Right lobe of liver (tissue), 6 donors: ENCODE results near the gene FOS. TPM values are rescaled to one million over a fixed set of nuclear protein-coding genes. Genes with fewer than 3 reads are reported as not detected.

Experiments used
- ATAC-seq, 4 donors: fragments of 200-7000 bp; cut with Tn5 transposase; one replicate each; pipeline ENCODE4 v1.9.1; 2020; ENCODE audit warnings: mild to moderate bottlenecking in 4 of 4, moderate library complexity in 4 of 4
- DNase-seq, 3 donors: peaks; one replicate each; pipeline ENCODE4 v3.0.0-alpha.2; 2020
- H3K27ac ChIP-seq, 3 donors: fragments of 200-600 bp; one replicate each; pipeline ENCODE4 v1.8.0; 2022
- H3K27me3 ChIP-seq, 2 donors: fragments of 200-600 bp; one replicate each; pipeline ENCODE4 v1.8.0; 2022
- H3K36me3 ChIP-seq, 4 donors: fragments of 200-600 bp; sonication (generic) in 1 of 4; one replicate each; pipeline versions ENCODE4 v1.5.1 to v1.8.0; 2017 to 2022; ENCODE audit warnings: control low read depth in 1 of 4
- H3K4me1 ChIP-seq, 4 donors: fragments of 200-600 bp; sonication (generic) in 1 of 4; one replicate each; pipeline versions ENCODE4 v1.5.1 to v1.8.0; 2017 to 2022; ENCODE audit warnings: control low read depth in 1 of 4
- H3K4me3 ChIP-seq, 3 donors: fragments of 200-600 bp; one replicate each; pipeline ENCODE4 v1.8.0; 2022
- H3K9me3 ChIP-seq, 4 donors: fragments of 200-600 bp; sonication (generic) in 1 of 4; one replicate each; pipeline versions ENCODE4 v1.5.1 to v1.8.0; 2017 to 2022; ENCODE audit warnings: control low read depth in 1 of 4
- POLR2A ChIP-seq: fragments of 450-650 bp; IDR thresholded peaks from one replicate; pipeline ENCODE4 v1.6.1; 2017; ENCODE audit warnings: antibody characterized with exemption, mild to moderate bottlenecking
- WGBS: methylation state at CpG from one replicate; pipeline ENCODE4 v1.1.6; 2018; ENCODE audit warnings: low coverage, low lambda C conversion rate; ENCODE audit not compliant: insufficient coverage; ENCODE audit errors: missing lambda C conversion rate; 5-methylcytosine and 5-hydroxymethylcytosine counted together
- intact Hi-C, 2 donors: fragments of 100-400 bp; cut with DNase I; formaldehyde crosslinking; loops; one replicate each; pipeline versions ENCODE4 v1.11.2 to v1.14.1; 2022
- total RNA-seq, 6 experiments: library from RNA; depleted of rRNA in 2 of 6; stranded (reverse); fragments of >200 nt in 2 of 6; fragmentation: NEBNext Ultra II Directional in 3 of 6; extraction: Animal tissue kit (Norgen Biotek cat#: 25700) in 3 of 6; gene quantifications; one replicate each; pipeline versions ENCODE4 v1.1.0 to v1.2.4, GENCODE V29; 2016 to 2023
- TF ChIP-seq, protein P1 (sequence below), 4 donors: fragments of 200-600 bp in 3 of 4; fragments of 450-650 bp in 1 of 4; IDR thresholded peaks; one replicate each; pipeline versions ENCODE4 v1.5.1 to v1.8.0; 2016 to 2022; ENCODE audit warnings: antibody characterized with exemption in 4 of 4, mild to moderate bottlenecking in 2 of 4
- donor health status: DM: no; HTN: yes; CAD: no.
- donor health status: DM: no; HTN: no; CAD: no.
- donor health status: DM: no; HTN: no; CAD: no.
- donor health status: DM: no; HTN: yes; CAD: no.
- donor health status: DM: no; HTN: yes; CAD: no.

The FOS gene
- total RNA-seq, 6 experiments from 2014 or later, result 9.9 to 151 (median 49.5) TPM

DNA sequence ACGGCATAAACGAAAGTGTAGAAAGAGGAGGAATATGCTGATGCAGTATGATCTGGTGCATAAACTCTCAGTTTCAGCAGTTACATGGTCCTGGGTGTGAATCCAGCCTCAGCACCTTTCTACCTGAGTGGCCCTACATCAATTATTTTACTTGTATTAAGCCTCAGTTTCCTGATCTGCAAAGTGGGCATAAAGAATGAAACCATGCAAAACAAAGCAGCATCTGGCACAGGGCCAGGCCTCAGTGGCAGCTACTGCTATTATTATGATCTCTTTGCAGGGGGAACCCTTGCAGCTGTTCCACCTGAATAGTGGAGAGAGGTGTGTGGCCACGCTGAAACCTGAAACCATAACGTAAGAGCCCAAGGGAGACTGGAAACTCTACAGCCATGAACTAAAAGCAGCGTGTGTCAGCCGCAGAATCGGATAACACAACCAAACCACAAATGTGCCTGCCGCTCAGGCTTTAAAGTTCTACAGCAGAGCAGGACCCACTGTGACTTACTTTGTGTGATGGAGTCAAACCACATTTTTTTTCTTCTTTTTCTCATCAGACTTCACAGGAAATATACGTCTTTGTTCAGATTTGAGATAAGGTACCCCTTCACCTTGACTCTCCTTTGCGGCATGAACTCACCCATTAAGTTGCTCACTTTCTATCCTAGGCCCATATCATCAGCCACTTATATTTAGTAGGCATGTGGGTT lies 29.2 kb upstream of the FOS start:
- DNase-seq (peak in 1 of 3 donors; percentile 38), ATAC-seq (peak in 2 of 4 donors; percentile 7 to 10)
- Histone ChIP-seq H3K27ac (peak overlapping the region in 1 of 3 donors; percentile 42), H3K4me3 (no peak overlapping the region), H3K4me1 (peaks cover 0 to 49% (median 10%) of the 10 kb centered on the region in 4 donors), H3K9me3 (no peaks in the 10 kb centered on the region), H3K27me3 (no peaks in the 10 kb centered on the region), H3K36me3 (no peaks in the 10 kb centered on the region)
- WGBS, result 53% methylated on average over 5 of the region's 10 CpGs
- TF ChIP-seq POLR2A, result no peak
- TF ChIP-seq, protein P1, sequence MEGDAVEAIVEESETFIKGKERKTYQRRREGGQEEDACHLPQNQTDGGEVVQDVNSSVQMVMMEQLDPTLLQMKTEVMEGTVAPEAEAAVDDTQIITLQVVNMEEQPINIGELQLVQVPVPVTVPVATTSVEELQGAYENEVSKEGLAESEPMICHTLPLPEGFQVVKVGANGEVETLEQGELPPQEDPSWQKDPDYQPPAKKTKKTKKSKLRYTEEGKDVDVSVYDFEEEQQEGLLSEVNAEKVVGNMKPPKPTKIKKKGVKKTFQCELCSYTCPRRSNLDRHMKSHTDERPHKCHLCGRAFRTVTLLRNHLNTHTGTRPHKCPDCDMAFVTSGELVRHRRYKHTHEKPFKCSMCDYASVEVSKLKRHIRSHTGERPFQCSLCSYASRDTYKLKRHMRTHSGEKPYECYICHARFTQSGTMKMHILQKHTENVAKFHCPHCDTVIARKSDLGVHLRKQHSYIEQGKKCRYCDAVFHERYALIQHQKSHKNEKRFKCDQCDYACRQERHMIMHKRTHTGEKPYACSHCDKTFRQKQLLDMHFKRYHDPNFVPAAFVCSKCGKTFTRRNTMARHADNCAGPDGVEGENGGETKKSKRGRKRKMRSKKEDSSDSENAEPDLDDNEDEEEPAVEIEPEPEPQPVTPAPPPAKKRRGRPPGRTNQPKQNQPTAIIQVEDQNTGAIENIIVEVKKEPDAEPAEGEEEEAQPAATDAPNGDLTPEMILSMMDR (IDR thresholded peaks at IDR 0.05), result no peak
- intact Hi-C loops, result no loop called here

DNA sequence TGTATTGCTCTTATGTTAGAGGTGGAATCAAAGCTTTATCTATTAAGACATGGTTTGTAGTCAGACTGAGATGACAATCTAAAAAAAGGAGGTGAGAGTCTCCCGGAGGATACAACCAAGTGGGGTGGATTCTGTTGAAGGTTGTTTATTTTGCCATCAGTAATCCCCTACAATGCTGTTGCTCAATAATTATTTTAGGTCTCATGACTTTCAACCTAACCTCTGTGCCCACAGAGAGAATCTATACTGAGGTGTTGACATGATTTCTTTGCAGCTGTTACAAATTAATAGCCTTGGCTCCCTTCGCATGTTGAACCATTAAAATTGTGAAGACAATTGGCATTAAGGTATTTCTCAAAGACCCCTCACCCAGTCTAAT lies 28.7 kb upstream of the FOS start:
- no peaks in the 10 kb centered on the region for H3K27me3 ChIP-seq
- H3K4me1 ChIP-seq, result peaks cover 0 to 53% (median 14%) of the 10 kb centered on the region in 4 donors
- 12% methylated on average over 2 of the region's 2 CpGs for WGBS
- TF ChIP-seq, protein P1 (IDR thresholded peaks at IDR 0.05), result no peak
- no peak for TF ChIP-seq POLR2A
- intact Hi-C loops, result no loop called here
- ATAC-seq (peak; percentile 5 to 46 (median 20)), DNase-seq (no peak)
- no peaks in the 10 kb centered on the region for H3K36me3 ChIP-seq
- no peaks in the 10 kb centered on the region for H3K9me3 ChIP-seq
- peak overlapping the region in 2 of 3 donors; percentile 9 to 42 for H3K27ac ChIP-seq
- no peak overlapping the region for H3K4me3 ChIP-seq

DNA sequence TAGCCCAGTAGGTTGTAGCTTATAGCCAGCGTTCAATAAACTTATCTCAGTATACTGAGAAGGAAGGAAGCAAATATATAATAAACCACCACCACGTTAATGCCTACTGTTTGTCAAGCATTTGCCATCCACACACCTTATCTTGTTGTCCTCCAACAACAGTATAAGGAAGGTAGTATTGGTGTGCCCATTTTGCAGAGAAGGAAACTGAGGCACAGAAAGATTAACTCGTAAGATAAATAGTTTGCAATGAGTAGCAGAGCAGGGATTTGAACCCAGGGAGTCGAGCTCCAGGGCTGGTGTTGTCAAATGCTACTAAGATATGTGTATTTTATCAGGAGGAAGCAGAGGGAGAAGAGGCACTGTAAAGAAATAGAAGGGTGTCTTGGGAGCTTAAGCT lies 27.8 kb upstream of the FOS start:
- WGBS, result 79% methylated on average over 4 of the region's 4 CpGs
- intact Hi-C loops, result no loop called here

DNA sequence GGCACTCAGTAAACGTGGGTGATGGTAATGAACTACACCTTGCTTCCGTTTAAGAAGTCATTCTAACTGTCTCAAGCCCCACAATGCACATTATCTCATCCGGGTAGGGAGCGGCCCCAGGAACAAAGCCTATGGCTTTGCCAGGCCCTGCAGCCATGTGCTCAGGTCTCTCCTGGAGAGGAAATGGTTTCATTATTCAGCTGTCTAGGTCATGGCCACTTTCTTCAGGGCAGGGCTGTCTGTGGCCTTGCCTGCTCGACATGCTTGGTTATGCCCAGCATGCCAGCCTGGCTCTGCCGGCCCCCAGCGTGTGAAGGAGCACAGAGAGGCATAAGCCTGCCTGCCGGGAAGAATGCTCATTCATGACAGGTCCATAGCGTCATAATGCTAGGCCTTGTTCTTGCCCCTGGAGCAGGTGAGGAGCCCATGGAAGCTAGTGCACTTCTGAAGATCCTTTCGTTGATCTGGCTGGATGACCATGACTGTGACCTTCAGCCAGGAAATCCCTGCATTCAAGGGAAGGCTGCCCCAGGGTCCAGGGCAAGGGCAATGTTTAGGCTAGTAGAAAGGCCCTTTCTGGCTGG lies 26.3 kb upstream of the FOS start:
- WGBS, result 25% methylated on average over 4 of the region's 10 CpGs
- DNase-seq (peak in 1 of 3 donors; percentile 28), ATAC-seq (peak in 2 of 4 donors; percentile 2 to 8)
- Histone ChIP-seq H3K27me3 (no peaks in the 10 kb centered on the region), H3K27ac (peak overlapping the region in 1 of 3 donors; percentile 43), H3K9me3 (no peaks in the 10 kb centered on the region), H3K36me3 (no peaks in the 10 kb centered on the region), H3K4me3 (no peak overlapping the region), H3K4me1 (peaks cover 0 to 59% (median 16%) of the 10 kb centered on the region in 4 donors)
- intact Hi-C loops, result no loop called here
- TF ChIP-seq, protein P1 (IDR thresholded peaks at IDR 0.05), result no peak
- TF ChIP-seq POLR2A, result no peak

More for the DNA sequence above, 27.8 kb upstream of the FOS start:
- DNase-seq (no peak), ATAC-seq (no peak)
- no peaks in the 10 kb centered on the region for H3K9me3 ChIP-seq
- peak overlapping the region in 1 of 3 donors; percentile 42 for H3K27ac ChIP-seq
- TF ChIP-seq POLR2A, result no peak
- TF ChIP-seq, protein P1 (IDR thresholded peaks at IDR 0.05), result no peak
- peaks cover 0 to 61% (median 16%) of the 10 kb centered on the region in 4 donors for H3K4me1 ChIP-seq
- H3K4me3 ChIP-seq, result no peak overlapping the region
- H3K36me3 ChIP-seq, result no peaks in the 10 kb centered on the region
- H3K27me3 ChIP-seq, result no peaks in the 10 kb centered on the region
